HG03469 (cell line): Measurements from ENCODE around the gene ARHGAP30.

Experiments used
- ATAC-seq: cut with Tn5 transposase; IDR thresholded peaks from one replicate; pipeline ENCODE4 v1.9.1; 2021; ENCODE audit warnings: mild to moderate bottlenecking, moderate library complexity, moderate number of reproducible peaks; ENCODE audit not compliant: unreplicated experiment

The ARHGAP30 gene

DNA sequence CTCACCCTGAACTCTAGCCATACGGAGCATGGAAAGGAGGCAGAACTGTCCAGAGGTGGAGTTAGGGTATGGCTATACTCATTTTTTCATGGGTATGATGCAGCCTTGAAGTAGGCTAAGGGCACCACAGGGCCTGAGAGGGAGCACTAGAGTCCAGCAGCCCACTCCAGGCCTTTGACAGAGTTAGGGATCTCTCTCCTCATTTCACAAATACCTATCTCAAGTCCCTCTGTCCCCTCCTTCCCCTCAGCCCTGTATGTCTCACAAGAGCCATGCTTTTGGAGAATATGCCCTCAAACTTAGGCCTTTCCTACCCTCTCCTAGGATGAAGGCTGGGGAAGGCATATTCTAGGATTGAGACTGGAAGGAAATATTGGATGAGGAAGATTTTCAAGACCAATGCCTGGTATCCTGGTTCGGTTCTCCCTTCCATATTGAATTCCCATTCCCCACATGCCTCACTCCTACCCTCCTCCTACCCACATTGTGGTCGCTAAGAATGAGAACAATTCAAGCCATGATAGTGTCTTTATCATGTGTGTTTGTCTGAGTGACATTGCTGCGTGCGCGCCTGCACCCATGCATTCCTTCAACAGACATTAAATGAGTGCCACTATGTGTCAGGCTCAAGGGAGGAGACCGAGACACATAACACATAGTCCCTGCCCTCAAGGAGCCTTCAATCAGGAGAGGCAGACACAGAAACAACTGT lies 22.3 kb upstream of the ARHGAP30 start:
- no peak for ATAC-seq

- ATAC-seq: no peak
Measured at GRCh38 chr1:161091093-161091492, 21.4 kb upstream of the ARHGAP30 start.

- no peak for ATAC-seq
Measured at GRCh38 chr1:161090617-161091016, 20.9 kb upstream of the ARHGAP30 start.

DNA sequence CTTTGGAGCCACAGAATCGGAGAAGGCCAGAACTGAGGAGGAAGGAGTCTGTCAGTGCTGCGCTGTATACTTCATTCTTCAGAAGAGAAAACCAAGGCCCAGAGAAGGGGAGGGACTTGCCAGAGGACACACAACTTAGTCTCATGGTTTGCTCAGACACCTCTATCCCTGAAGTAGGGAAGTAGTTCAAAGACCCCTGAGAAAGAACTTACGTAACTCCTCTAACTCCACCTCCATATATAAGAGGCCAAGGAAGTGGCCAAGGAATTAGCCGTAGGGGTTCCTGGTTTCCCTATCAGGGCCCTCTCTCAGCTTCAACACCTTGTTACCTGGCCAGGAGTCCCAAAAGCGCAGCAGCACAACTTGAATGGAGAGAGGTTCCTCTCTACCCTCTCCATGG lies 20.2 kb upstream of the ARHGAP30 start:
- no peak for ATAC-seq

GRCh38 chr1:161089251-161089924 lies 19.7 kb upstream of the ARHGAP30 start, which contains the start of gene NECTIN4:
Gene NECTIN4, minus strand, starts transcription at chr1:161089558. Its CDS starts 262 bp downstream, at chr1:161089296.
- ATAC-seq: no peak

- ATAC-seq: no peak
Measured at GRCh38 chr1:161088587-161089110, 19.0 kb upstream of the ARHGAP30 start.

- no peak for ATAC-seq
Measured at GRCh38 chr1:161086457-161086856, 16.8 kb upstream of the ARHGAP30 start.

GRCh38 chr1:161085165-161085564 lies 15.5 kb upstream of the ARHGAP30 start:
- no peak for ATAC-seq

GRCh38 chr1:161084597-161084988 lies 14.9 kb upstream of the ARHGAP30 start:
- no peak for ATAC-seq

DNA sequence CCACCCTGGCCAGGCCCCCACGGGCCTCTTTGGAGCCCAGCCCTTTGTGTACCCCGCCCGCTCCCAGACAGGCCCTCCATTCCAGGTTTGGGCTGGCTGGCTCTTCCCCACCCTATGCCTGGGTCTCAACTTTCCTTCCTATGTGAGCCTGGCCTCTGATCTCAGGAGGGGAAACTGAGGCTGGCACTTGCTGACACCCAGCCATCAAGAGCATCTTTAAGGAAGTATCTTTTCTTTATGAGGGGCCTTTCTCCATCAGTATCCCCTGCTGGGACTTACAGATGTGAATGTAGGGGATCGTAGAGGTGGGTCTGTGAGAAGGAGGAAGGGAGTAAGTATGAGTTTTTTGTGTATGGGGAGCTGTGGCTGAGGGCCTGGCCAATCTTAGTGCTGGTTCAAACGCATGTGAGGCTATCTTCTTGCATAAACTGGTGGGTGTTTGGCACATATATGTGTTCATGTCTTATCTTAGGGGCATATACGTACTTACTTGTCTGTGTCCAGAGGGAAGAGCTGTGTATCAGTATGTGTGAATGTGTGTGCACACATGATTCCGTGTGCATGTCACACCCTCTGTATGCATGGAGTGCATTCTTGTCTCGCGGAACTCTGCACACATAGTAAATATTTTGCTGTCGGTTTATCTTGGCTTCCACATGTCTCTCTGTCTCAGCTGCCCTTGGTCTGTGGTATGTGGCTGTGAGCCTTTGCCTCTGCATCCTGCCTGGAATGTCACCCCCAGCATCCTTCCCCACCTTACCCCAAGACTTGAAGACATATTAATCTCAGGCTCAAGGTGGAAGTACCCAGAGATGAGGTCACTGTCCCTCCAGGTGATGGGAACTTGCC lies 14.3 kb upstream of the ARHGAP30 start:
- no peak for ATAC-seq

DNA sequence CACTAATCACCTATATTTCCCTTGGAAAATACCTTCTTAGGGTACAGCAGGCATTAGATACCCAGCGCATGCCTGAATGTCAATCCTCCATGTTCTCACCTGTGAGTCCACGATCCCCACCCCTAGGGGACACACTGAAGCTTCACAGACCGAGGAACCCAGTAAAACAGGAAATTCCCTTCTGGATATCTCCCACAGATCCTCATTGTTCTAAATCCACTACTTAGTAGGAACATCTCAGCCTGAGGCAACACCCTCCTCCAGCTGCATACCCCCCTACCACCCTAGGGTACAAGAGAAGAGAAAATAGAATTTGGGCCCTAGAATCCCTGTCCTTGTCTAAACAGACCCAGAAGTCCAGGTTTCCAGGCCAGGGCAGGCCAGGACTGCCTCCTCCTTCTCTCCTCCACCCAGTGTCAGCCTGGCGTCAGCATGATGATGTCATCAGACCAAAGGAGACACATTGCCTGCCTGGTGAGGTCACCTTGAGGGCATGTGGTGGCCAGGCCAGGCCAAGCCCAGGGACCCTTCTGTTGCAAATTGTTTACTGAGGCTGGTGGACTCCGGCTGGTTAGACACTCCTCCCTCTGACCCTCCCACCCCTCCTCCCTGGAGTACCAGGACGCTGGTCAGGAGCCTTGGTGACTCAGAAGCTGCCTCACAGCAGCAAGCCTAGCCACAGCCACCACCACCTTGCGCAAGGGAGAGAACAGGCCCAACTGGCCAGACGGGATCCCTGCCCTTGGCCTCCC lies 13.5 kb upstream of the ARHGAP30 start:
- no peak for ATAC-seq

DNA sequence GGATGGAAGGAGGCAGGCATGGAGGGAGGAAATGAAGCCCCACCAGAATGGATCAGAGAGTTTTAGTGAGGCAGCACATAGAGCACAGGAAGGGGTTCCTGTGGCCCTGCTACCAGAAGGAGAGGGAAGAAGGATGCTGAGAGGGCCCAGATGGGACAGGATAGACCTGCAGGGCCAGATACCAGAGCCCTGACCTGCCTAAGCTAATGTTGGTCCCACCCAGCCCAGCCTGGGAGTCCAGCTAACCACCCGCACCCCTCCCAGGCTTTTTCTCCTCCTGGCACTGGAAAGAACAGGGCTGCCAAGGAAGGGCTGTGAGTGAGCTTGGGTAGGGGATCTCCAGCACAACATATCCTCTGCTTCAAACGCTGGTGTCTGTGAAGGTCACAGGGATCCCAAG lies 12.8 kb upstream of the ARHGAP30 start:
- no peak for ATAC-seq

- no peak for ATAC-seq
Measured at GRCh38 chr1:161081519-161081918, 11.8 kb upstream of the ARHGAP30 start.

DNA sequence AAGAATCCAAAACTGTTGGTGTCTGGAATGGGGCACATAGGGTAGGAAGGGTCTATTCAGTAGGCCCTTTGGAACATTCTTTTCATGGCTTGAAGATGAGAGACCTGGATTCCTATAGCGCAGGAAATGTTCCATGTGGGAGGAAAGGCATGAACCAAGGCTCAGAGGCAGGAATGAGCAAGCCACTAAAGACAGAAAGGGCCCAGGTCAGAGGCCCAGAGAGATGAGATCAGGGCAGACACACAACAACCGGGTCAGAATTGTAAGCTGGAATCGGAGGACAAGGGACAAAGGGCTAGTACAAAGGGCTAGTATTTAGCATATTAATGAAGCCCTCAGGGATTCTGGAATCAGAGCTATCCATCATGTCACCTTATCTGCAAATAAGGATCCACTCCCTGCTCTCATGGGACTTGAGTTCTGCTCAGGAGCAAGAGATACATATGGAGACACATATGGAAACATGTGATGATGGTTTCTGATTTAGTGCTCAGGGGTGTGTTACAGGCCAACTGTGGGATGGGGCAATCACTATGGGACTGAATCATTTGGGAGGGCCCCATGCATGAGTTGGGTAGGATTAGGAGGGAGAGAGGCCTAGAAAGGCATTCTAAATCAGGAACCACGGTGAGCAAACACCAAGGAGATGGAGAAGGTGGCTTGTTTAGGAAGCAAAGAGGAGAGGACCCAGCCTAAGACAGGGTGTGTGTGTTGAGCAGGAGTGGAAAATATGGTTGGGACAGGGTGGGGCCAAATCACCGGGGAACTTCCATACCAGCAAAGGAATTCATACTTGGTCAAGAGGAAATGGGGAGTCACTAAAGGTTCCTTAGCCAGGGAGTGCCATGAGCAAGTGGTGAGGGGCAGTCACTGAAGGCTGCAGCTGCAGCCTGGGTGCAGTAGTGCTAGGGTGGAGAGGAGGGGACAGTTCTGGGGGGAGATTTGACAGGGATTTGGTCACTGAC lies 11.0 kb upstream of the ARHGAP30 start:
- ATAC-seq: no peak

- ATAC-seq: no peak
Measured at GRCh38 chr1:161079436-161080110, 9.9 kb upstream of the ARHGAP30 start.

GRCh38 chr1:161077426-161077825 lies 7.7 kb upstream of the ARHGAP30 start:
- no peak for ATAC-seq

DNA sequence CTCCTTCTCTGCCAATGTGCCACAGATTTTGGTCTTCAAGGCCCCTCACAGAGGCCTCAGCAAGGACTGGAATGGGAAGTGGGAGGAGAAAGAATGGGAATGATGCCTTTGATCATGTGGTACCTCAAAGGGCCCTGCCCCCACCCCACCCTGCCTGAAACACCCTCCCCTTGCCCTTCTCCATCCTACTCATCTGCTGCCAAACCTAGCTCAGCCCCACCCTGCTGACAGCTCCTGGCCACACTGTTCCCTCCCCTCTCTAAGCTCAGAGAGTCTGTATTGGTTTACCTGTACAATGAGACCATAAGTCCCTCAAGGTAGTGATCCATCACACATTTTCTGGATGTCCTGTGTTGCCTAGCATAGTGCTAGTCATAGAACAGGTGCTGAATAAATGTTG lies 6.7 kb upstream of the ARHGAP30 start:
- no peak for ATAC-seq

DNA sequence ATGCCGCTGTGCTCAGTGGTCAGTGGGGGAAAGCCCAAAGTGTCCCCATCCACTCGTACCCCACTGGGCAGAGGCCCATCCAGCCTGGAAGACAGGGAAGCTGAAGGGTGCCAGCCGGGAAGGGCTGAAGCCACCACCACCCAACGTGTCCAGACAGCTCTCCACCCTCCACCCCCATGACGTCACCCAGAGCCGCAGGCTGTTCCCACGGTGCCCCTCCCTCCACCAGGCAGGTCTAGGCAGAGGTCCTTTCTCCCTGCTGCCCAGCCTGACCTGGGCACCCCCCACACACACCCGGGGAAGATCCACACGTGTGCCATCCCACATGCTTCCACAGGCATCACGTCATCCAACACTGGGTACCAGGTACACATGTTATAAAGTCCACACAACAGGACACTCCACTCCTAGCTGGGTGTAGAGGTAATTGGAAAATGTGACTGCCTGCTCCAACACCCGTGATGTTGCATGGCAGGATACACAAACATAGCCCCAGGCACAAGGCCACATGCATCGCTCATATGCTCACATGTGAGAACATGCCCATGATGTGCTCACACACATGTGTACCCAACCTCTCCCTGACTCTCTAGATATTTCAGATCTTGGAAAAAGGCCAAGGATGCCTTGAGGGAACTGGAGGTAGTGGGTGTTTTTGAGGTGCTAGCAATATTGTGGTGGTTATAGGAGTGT lies 5.1 kb upstream of the ARHGAP30 start:
- ATAC-seq: no peak
